Immature natural killer cell (primary cell): ENCODE data around the gene RET. TPM values are rescaled to one million over a fixed set of nuclear protein-coding genes. Genes with fewer than 3 reads are reported as not detected.

Source experiments
- DNase-seq, 3 donors: peaks; one replicate each; pipeline ENCODE4 v3.0.0; 2022; ENCODE audit warnings: mixed read lengths in 1 of 3
- H3K27ac Mint-ChIP-seq, 6 donors: one replicate each; pipeline ENCODE4 v1.8.0; 2020; ENCODE audit warnings: mixed read lengths in 6 of 6, mild to moderate bottlenecking in 5 of 6, inconsistent platforms in 4 of 6, moderate library complexity in 3 of 6
- H3K27me3 Mint-ChIP-seq, 3 donors: one replicate each; pipeline ENCODE4 v1.8.0; 2020 to 2021; ENCODE audit warnings: low read depth in 3 of 3, mild to moderate bottlenecking in 3 of 3, mixed read lengths in 3 of 3, moderate library complexity in 3 of 3, inconsistent platforms in 1 of 3
- H3K36me3 Mint-ChIP-seq, 3 donors: one replicate each; pipeline ENCODE4 v1.8.0; 2020; ENCODE audit warnings: mixed read lengths in 3 of 3, inconsistent platforms in 2 of 3, mild to moderate bottlenecking in 2 of 3
- H3K4me1 Mint-ChIP-seq, 2 donors: one replicate each; pipeline ENCODE4 v1.8.0; 2020; ENCODE audit warnings: inconsistent platforms in 2 of 2, mild to moderate bottlenecking in 2 of 2, mixed read lengths in 2 of 2, moderate library complexity in 1 of 2
- H3K4me3 Mint-ChIP-seq, 5 donors: one replicate each; pipeline ENCODE4 v1.8.0; 2020; ENCODE audit warnings: mild to moderate bottlenecking in 5 of 5, mixed read lengths in 5 of 5, inconsistent platforms in 3 of 5, moderate library complexity in 3 of 5
- H3K9me3 Mint-ChIP-seq, 6 donors: one replicate each; pipeline ENCODE4 v1.8.0; 2020; ENCODE audit warnings: mild to moderate bottlenecking in 6 of 6, mixed read lengths in 6 of 6, inconsistent platforms in 4 of 6, moderate library complexity in 3 of 6
- polyA plus RNA-seq, 3 donors: library from polyadenylated mRNA; unstranded; fragments of 300-500 nt; fragmentation: Illumina TruSeq; gene quantifications; one replicate each; pipeline ENCODE4 v1.2.3, GENCODE V29; 2021

The RET gene
- polyA plus RNA-seq, 3 donors from 2014 or later, result 0.27 TPM; not detected in 2

- Mint-ChIP-seq H3K36me3 (no peaks in the 10 kb centered on the region), H3K4me1 (no peaks in the 10 kb centered on the region), H3K27ac (no peak overlapping the region), H3K27me3 (peaks cover 0 to 1% (median 0%) of the 10 kb centered on the region in 3 donors), H3K9me3 (peaks cover 0 to 1% (median 0%) of the 10 kb centered on the region in 6 donors), H3K4me3 (no peak overlapping the region)
- no peak for DNase-seq
Measured at GRCh38 chr10:43040482-43041256, 36.2 kb upstream of the RET start.

GRCh38 chr10:43041422-43042342 is 35.2 kb upstream of the RET start:
- peaks cover 0 to 1% (median 0%) of the 10 kb centered on the region in 3 donors for H3K27me3 Mint-ChIP-seq
- H3K4me1 Mint-ChIP-seq, result no peaks in the 10 kb centered on the region
- no peaks in the 10 kb centered on the region for H3K36me3 Mint-ChIP-seq
- H3K27ac Mint-ChIP-seq, result no peak overlapping the region
- no peak overlapping the region for H3K4me3 Mint-ChIP-seq
- H3K9me3 Mint-ChIP-seq, result peaks cover 0 to 1% (median 0%) of the 10 kb centered on the region in 6 donors
- no peak for DNase-seq

GRCh38 chr10:43042503-43043341 is 34.1 kb upstream of the RET start:
- H3K9me3 Mint-ChIP-seq, result peaks cover 0 to under 1% (median 0%) of the 10 kb centered on the region in 6 donors
- H3K36me3 Mint-ChIP-seq, result no peaks in the 10 kb centered on the region
- H3K4me3 Mint-ChIP-seq, result no peak overlapping the region
- H3K27me3 Mint-ChIP-seq, result peaks cover 0 to 1% (median 0%) of the 10 kb centered on the region in 3 donors
- DNase-seq, result no peak
- no peak overlapping the region for H3K27ac Mint-ChIP-seq
- no peaks in the 10 kb centered on the region for H3K4me1 Mint-ChIP-seq

- Mint-ChIP-seq H3K9me3 (no peaks in the 10 kb centered on the region), H3K4me3 (no peak overlapping the region), H3K36me3 (no peaks in the 10 kb centered on the region), H3K27ac (no peak overlapping the region), H3K4me1 (no peaks in the 10 kb centered on the region), H3K27me3 (peaks cover 0 to 2% (median 0%) of the 10 kb centered on the region in 3 donors)
- no peak for DNase-seq
Measured at GRCh38 chr10:43043342-43043772, 33.5 kb upstream of the RET start.

- no peak for DNase-seq
Measured at GRCh38 chr10:43043773-43044447, 33.0 kb upstream of the RET start.

GRCh38 chr10:43044448-43044921 is 32.4 kb upstream of the RET start:
- DNase-seq, result no peak
- peaks cover 0 to 4% (median 2%) of the 10 kb centered on the region in 3 donors for H3K27me3 Mint-ChIP-seq
- H3K4me1 Mint-ChIP-seq, result no peaks in the 10 kb centered on the region
- no peak overlapping the region for H3K4me3 Mint-ChIP-seq
- H3K27ac Mint-ChIP-seq, result no peak overlapping the region
- no peaks in the 10 kb centered on the region for H3K9me3 Mint-ChIP-seq
- no peaks in the 10 kb centered on the region for H3K36me3 Mint-ChIP-seq

More at GRCh38 chr10:43043773-43044447, 33.0 kb upstream of the RET start:
- Mint-ChIP-seq H3K9me3 (no peaks in the 10 kb centered on the region), H3K4me3 (no peak overlapping the region), H3K27me3 (peaks cover 0 to 4% (median 0%) of the 10 kb centered on the region in 3 donors), H3K36me3 (no peaks in the 10 kb centered on the region), H3K27ac (no peak overlapping the region), H3K4me1 (no peaks in the 10 kb centered on the region)

GRCh38 chr10:43044961-43045621 is 31.8 kb upstream of the RET start:
- Mint-ChIP-seq H3K4me1 (no peaks in the 10 kb centered on the region), H3K4me3 (no peak overlapping the region), H3K36me3 (no peaks in the 10 kb centered on the region), H3K27ac (no peak overlapping the region), H3K9me3 (no peaks in the 10 kb centered on the region), H3K27me3 (peaks cover 0 to 4% (median 2%) of the 10 kb centered on the region in 3 donors)
- DNase-seq, result no peak

- no peak overlapping the region for H3K27ac Mint-ChIP-seq
- peaks cover 0 to 7% (median 2%) of the 10 kb centered on the region in 3 donors for H3K27me3 Mint-ChIP-seq
- H3K4me1 Mint-ChIP-seq, result no peaks in the 10 kb centered on the region
- no peaks in the 10 kb centered on the region for H3K36me3 Mint-ChIP-seq
- H3K4me3 Mint-ChIP-seq, result no peak overlapping the region
- no peak for DNase-seq
- no peaks in the 10 kb centered on the region for H3K9me3 Mint-ChIP-seq
Measured at GRCh38 chr10:43045631-43046287, 31.1 kb upstream of the RET start.

GRCh38 chr10:43046288-43046991 is 30.4 kb upstream of the RET start:
- Mint-ChIP-seq H3K9me3 (no peaks in the 10 kb centered on the region), H3K4me1 (no peaks in the 10 kb centered on the region), H3K27me3 (peaks cover 0 to 8% (median 2%) of the 10 kb centered on the region in 3 donors), H3K36me3 (no peaks in the 10 kb centered on the region), H3K4me3 (no peak overlapping the region), H3K27ac (no peak overlapping the region)
- no peak for DNase-seq

- peaks cover 2 to 8% (median 2%) of the 10 kb centered on the region in 3 donors for H3K27me3 Mint-ChIP-seq
- no peaks in the 10 kb centered on the region for H3K36me3 Mint-ChIP-seq
Measured at GRCh38 chr10:43047288-43047970, 29.4 kb upstream of the RET start.

GRCh38 chr10:43048301-43049051 is 28.4 kb upstream of the RET start:
- H3K4me1 Mint-ChIP-seq, result no peaks in the 10 kb centered on the region
- H3K36me3 Mint-ChIP-seq, result no peaks in the 10 kb centered on the region
- no peak overlapping the region for H3K4me3 Mint-ChIP-seq
- no peaks in the 10 kb centered on the region for H3K9me3 Mint-ChIP-seq
- no peak overlapping the region for H3K27ac Mint-ChIP-seq
- DNase-seq, result no peak
- peaks cover 5 to 8% (median 6%) of the 10 kb centered on the region in 3 donors for H3K27me3 Mint-ChIP-seq

More at GRCh38 chr10:43047288-43047970, 29.4 kb upstream of the RET start:
- no peak overlapping the region for H3K27ac Mint-ChIP-seq
- no peak overlapping the region for H3K4me3 Mint-ChIP-seq
- no peaks in the 10 kb centered on the region for H3K9me3 Mint-ChIP-seq
- no peaks in the 10 kb centered on the region for H3K4me1 Mint-ChIP-seq
- no peak for DNase-seq
